ENCODE measurements around the gene KRTAP20-1.

Gene KRTAP20-1

GRCh38 chr21:30616125-30616524, at the start of gene KRTAP20-1:
TSS of gene KRTAP20-1 (plus strand) at chr21:30616425. CDS start at chr21:30616455, 30 bp downstream.
- DNase-seq: no peak

- DNase-seq: no peak
These were observed 48.6 kb upstream of the KRTAP20-1 start for GRCh38 chr21:30567617-30568016.

GRCh38 chr21:30577766-30578165, 38.5 kb upstream of the KRTAP20-1 start:
- no peak for DNase-seq

GRCh38 chr21:30579346-30579745, 36.9 kb upstream of the KRTAP20-1 start:
- DNase-seq: no peak

GRCh38 chr21:30580132-30580531, 36.1 kb upstream of the KRTAP20-1 start:
- DNase-seq: no peak

GRCh38 chr21:30582870-30583269, 33.4 kb upstream of the KRTAP20-1 start:
- DNase-seq: no peak

- no peak for DNase-seq
These were observed 25.9 kb upstream of the KRTAP20-1 start, which contains the start of gene KRTAP22-2 for GRCh38 chr21:30590297-30590696. TSS of gene KRTAP22-2 (minus strand) at chr21:30590397.

- DNase-seq: no peak
These were observed 24.1 kb upstream of the KRTAP20-1 start, which contains the start of gene KRTAP6-3 for GRCh38 chr21:30592140-30592539. TSS of gene KRTAP6-3 (plus strand) at chr21:30592440. CDS start at chr21:30592446, 6 bp downstream.

- no peak for DNase-seq
These were observed 17.4 kb upstream of the KRTAP20-1 start, which contains the start of gene KRTAP6-2 for GRCh38 chr21:30598802-30599201. TSS of gene KRTAP6-2 (minus strand) at chr21:30598902. CDS start at chr21:30598874, 28 bp downstream.

- no peak for DNase-seq
These were observed 15.4 kb upstream of the KRTAP20-1 start, which contains the start of gene KRTAP22-1 for GRCh38 chr21:30600787-30601186. TSS of gene KRTAP22-1 (plus strand) at chr21:30601087.

GRCh38 chr21:30605968-30606367, 10.3 kb upstream of the KRTAP20-1 start:
- DNase-seq: no peak

GRCh38 chr21:30612132-30612531, 4.1 kb upstream of the KRTAP20-1 start:
- DNase-seq: no peak

GRCh38 chr21:30613836-30614235, 2.4 kb upstream of the KRTAP20-1 start, which contains the start of gene KRTAP6-1:
TSS of gene KRTAP6-1 (minus strand) at chr21:30613930. CDS start at chr21:30613904, 26 bp downstream.
- no peak for DNase-seq

GRCh38 chr21:30615199-30615598, 1.0 kb upstream of the KRTAP20-1 start:
- no peak for DNase-seq

GRCh38 chr21:30620080-30620479, 3.9 kb downstream of the KRTAP20-1 start:
- no peak for DNase-seq

GRCh38 chr21:30620522-30620921, 4.3 kb downstream of the KRTAP20-1 start, which contains the start of gene KRTAP20-4:
TSS of gene KRTAP20-4 (plus strand) at chr21:30620627.
- DNase-seq: no peak

- DNase-seq: no peak
These were observed 7.1 kb downstream of the KRTAP20-1 start for GRCh38 chr21:30623362-30623761.

GRCh38 chr21:30625449-30626165, 9.4 kb downstream of the KRTAP20-1 start:
- DNase-seq: no peak

- DNase-seq: no peak
These were observed 11.9 kb downstream of the KRTAP20-1 start for GRCh38 chr21:30628109-30628508.

- DNase-seq: no peak
These were observed 13.0 kb downstream of the KRTAP20-1 start for GRCh38 chr21:30629200-30629599.

- DNase-seq: no peak
These were observed 18.7 kb downstream of the KRTAP20-1 start, which contains the start of gene KRTAP20-2 for GRCh38 chr21:30634906-30635305. TSS of gene KRTAP20-2 (plus strand) at chr21:30635206. CDS start at chr21:30635264, 58 bp downstream.

- DNase-seq: no peak
These were observed 22.5 kb downstream of the KRTAP20-1 start for GRCh38 chr21:30638686-30639085.

- no peak for DNase-seq
These were observed 26.3 kb downstream of the KRTAP20-1 start, which contains the start of gene KRTAP20-3 for GRCh38 chr21:30642564-30642963. TSS of gene KRTAP20-3 (plus strand) at chr21:30642864.

GRCh38 chr21:30646904-30647414, 30.7 kb downstream of the KRTAP20-1 start:
- DNase-seq: no peak

All from stimulated activated CD4-positive, alpha-beta T cell treated with anti-CD3 and anti-CD28 coated beads, Interleukin-2, amount 100 ng/mL, for 48 hours (primary cell).